Stimulated activated CD4-positive, alpha-beta T cell treated with anti-CD3 and anti-CD28 coated beads, Interleukin-2, amount 100 ng/mL, for 4 hours (primary cell): ENCODE data around the gene CAPN3.
"Not testable (repeated sequence)": the region's sequence is repeated elsewhere in the genome, so short reads cannot be mapped to it uniquely, and the experiment has no call there.

Source experiments
- DNase-seq: peaks from one replicate; pipeline ENCODE4 v3.0.0-alpha.2; 2020; ENCODE audit warnings: low read depth

CAPN3 gene

DNA sequence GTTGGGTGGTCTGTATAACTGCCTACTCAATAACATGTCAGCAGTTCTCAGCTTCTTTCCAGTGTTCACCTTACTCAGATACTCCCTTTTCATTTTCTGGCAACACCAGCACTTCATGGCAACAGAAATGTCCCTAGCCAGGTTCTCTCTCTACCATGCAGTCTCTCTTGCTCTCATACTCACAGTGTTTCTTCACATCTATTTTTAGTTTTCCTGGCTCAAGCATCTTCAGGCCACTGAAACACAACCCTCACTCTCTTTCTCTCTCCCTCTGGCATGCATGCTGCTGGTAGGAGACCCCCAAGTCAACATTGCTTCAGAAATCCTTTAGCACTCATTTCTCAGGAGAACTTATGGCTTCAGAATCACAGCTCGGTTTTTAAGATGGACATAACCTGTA is at the start of gene CAPN3:
CAPN3 (plus strand) TSS at position 253 of the 400 bp plus-strand sequence. CDS start 305 bp downstream, outside the sequence.
- no peak for DNase-seq

- DNase-seq = no peak
Observed at GRCh38 chr15:42313463-42313862, 45.8 kb upstream of the CAPN3 start.

DNA sequence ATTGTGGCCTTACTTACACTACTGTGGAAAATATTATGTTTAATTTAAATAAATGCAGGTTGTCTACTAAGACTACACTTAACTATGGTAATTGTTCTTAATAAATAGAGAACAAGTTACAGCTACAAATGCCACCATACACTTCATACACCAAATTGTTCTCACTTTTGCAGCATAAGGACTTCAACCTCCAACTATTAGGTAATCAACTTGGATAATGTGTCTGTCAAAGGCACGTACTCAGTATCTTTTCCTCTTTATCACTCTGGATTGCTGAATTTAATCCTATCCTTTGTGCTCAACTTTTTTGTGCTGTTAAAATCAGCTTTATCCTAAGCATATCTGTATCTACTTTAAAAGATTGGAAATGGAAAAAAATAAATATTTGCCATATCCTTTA is 44.5 kb upstream of the CAPN3 start:
- DNase-seq = no peak

DNA sequence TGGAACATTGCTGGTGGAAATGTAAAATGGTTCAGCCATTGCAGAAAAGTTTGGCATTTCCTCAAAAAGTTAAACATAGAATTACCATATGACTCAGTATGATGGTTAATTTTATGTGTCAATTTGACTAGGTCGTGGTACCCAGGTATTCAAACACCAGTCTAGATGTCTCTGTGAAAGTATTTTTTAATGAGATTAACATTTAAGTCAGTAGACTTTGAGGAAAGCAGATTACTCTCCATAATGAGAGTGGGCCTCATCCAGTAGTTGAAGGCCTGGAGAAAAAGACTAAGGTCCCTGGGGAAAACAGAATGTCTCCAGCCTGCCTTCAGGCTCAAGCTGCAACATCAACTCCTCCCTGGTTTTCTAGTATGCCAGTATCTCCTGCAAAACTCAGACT is 43.8 kb upstream of the CAPN3 start:
- no peak for DNase-seq

DNA sequence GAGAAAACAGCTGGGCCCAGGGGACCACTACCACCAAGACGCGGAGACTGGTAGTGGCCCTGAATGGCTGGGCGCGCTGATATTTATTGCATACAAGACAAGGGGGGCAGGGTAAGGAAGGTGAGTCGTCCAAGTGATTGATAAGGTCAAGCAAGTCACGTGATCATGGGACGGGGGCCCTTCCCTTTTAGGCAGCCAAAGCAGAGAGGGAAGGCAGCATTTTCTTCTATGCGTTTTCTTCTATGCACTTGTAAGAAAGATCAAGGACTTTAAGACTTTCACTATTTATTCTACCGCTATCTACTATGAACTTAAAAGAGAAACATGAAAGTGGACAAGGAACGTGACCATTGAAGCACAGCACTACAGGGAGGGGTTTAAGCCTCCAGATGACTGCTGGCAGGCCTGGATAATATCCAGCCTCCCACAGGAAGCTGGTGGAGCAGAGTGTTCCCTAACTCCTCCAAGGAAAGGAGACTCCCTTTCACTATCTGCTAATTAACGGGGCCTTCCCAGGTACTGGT is 43.0 kb upstream of the CAPN3 start:
- not testable (repeated sequence) for DNase-seq

DNA sequence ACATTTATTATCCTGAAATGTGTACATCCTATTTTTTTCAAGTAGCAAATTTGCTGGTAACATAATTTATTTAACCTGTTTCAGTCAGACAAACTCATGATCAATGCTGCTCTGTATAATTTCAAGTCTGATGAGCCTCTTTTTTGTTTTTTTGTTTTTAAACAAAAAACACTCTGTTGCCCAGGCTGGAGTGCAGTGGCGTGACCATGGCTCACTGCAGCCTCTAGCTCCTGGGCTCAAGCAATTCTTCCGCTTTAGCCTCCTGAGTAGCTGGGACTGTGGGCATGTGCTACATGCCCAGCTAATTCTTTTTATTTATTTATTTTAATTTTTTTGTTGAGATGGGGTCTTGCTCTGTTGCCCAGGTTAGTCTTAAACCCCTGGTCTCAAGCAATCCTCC is 40.1 kb upstream of the CAPN3 start:
- DNase-seq = no peak

GRCh38 chr15:42324308-42324707 is 35.0 kb upstream of the CAPN3 start:
- no peak for DNase-seq

DNA sequence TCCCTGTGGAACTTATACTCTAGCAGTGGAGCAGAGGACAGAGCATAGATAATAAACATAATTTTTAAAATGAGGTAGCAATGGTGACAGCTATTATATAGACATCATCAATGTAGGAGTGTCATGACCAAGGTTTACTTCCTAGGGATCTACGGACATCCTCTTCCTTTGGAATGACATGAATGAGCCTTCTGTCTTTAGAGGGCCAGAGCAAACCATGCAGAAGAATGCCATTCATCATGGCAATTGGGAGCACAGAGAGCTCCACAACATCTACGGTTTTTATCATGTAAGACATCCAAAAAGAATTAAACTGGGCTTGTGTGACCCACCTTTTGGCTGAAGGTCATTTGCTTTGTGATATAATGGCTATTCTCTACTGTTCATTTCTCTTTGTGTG is 30.1 kb upstream of the CAPN3 start:
- no peak for DNase-seq

DNA sequence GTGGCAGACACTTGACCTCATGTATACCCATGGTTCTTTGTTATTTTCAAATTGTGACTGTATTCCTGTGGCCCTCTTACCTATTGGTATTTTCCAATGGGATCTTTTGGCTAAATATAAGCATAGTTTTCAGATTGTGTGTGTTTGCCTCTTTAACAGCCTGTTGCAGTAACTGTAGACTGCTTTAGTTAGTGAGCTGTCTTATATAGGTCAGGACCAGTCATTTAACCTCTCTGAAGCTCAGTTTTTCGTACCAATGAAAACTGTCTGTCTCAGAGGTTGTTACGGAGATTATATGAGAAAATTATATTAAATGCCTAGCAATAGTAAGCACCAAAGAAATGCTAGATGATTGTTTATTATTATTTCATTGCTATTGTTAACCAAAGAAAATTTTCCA is 29.3 kb upstream of the CAPN3 start:
- no peak for DNase-seq

- no peak for DNase-seq
Observed at GRCh38 chr15:42331235-42331634, 28.1 kb upstream of the CAPN3 start.

GRCh38 chr15:42332331-42332730 is 27.0 kb upstream of the CAPN3 start:
- no peak for DNase-seq

GRCh38 chr15:42335074-42335473 is 24.2 kb upstream of the CAPN3 start:
- DNase-seq = no peak

GRCh38 chr15:42336650-42337049 is 22.7 kb upstream of the CAPN3 start:
- DNase-seq = not testable (repeated sequence)

DNA sequence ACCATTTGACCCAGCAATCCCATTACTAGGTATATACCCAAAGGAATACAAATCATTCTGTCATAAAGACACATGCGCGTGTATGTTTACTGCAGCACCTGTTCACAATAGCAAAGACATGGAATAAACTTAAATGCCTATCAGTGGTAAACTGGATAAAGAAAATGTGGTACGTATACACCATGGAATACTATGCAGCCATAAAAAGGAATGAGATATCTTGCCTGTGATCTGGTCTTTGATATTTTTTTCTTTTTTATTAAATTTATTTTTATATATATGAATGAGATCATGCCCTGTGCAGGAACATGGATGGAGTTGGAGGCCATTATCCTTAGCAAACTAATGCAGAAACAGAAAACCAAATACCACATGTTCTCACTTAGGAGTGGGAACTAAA is 22.2 kb upstream of the CAPN3 start:
- DNase-seq = not testable (repeated sequence)

DNA sequence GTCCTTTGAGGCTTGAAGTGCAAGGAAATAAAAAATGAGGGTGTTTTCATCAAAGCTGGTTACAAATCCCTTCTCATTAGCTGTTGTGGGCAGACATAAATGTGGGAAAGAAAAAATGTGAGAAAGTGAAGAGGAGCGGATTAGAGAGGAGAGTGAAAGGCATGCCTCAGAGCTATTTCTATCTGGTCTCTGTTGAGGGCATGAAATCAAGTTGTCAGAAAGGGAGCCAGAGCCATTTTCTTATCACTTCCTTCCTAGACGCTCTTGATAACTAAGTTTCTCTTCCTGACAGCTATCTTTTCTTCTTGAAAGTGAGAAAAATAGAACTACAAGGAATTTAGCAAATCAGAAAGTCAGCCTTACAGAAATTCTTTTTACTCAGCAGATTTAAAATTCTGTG is 20.8 kb upstream of the CAPN3 start:
- DNase-seq = no peak

- DNase-seq = no peak
Observed at GRCh38 chr15:42343596-42344232, 15.6 kb upstream of the CAPN3 start.

GRCh38 chr15:42344763-42345162 is 14.5 kb upstream of the CAPN3 start:
- DNase-seq = no peak

DNA sequence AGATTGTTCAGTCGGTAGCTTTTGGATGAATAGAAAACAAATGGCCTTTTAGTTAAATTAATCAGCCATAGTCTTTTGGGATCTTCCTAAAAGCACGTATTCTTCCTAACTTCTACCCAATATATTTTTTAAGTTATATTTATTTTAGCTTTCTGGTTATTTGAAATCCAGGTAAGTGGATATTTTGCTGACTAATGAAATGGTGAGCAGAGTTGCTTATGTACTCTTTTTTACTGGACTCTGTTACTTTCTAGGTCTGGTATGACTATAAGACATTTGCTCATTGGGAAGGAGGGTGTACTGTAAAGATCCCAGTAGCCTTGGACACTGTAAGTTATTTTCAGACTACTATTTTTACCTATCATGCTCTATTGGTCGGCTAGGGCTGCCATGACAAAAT is 13.8 kb upstream of the CAPN3 start:
- no peak for DNase-seq

DNA sequence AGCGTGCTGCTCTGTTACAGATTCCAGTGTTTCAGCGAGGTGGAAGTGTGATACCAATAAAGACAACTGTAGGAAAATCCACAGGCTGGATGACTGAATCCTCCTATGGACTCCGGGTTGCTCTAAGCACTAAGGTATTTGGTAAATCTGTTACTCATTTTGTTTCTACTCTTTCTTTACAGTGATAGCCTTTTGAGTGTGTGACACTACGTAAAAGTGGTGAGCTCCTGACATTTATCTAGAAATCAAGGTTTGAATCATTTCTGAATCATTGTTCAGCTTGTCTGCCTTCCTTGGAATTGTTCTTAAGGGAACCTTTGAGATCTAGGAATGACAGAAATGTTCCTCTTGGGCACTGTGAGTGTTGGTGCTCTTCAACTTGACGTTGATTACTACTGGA is 11.2 kb upstream of the CAPN3 start:
- no peak for DNase-seq

GRCh38 chr15:42349186-42349585 is 10.1 kb upstream of the CAPN3 start:
- no peak for DNase-seq

- no peak for DNase-seq
Observed at GRCh38 chr15:42352401-42352800, 6.9 kb upstream of the CAPN3 start.

- DNase-seq = no peak
Observed at GRCh38 chr15:42353061-42353460, 6.2 kb upstream of the CAPN3 start.

- DNase-seq = no peak
Observed at GRCh38 chr15:42354824-42355223, 4.5 kb upstream of the CAPN3 start.

GRCh38 chr15:42355291-42355690 is 4.0 kb upstream of the CAPN3 start:
- DNase-seq = no peak
